Vagina (tissue), 2 donors: Measurements from ENCODE around the gene EMID1.

Source experiments
- CTCF ChIP-seq, 3 experiments: fragments of 450-650 bp in 2 of 3; fragments of 200-600 bp in 1 of 3; sonication (generic) in 1 of 3; IDR thresholded peaks; one replicate each; pipeline ENCODE4 v1.5.1; 2017 to 2019; ENCODE audit warnings: antibody characterized with exemption in 3 of 3, mild to moderate bottlenecking in 2 of 3, moderate library complexity in 2 of 3
- POLR2A ChIP-seq, 2 donors: fragments of 450-650 bp; IDR thresholded peaks; one replicate each; pipeline ENCODE4 v1.6.1; 2017; ENCODE audit warnings: antibody characterized with exemption in 2 of 2, mild to moderate bottlenecking in 2 of 2, moderate library complexity in 2 of 2
- POLR2AphosphoS5 ChIP-seq, 2 donors: sonication (generic); formaldehyde crosslinking; IDR thresholded peaks; one replicate each; pipeline ENCODE4 v1.9.0; 2017; ENCODE audit warnings: antibody characterized with exemption in 2 of 2, mild to moderate bottlenecking in 2 of 2, low read depth in 1 of 2; ENCODE audit not compliant: insufficient read depth in 1 of 2

GRCh38 chr22:29275819-29276565 lies 70.3 kb downstream of the EMID1 start:
- TF ChIP-seq POLR2A (IDR thresholded peaks at IDR 0.05) (no peak), CTCF (IDR thresholded peaks at IDR 0.05) (no peak), POLR2AphosphoS5 (IDR thresholded peaks at IDR 0.05; ENCODE audit: insufficient read depth in 1 of 2, low read depth in 1 of 2) (no peak)
